GM20000 (cell line): Measurements from ENCODE around the gene TJP2.
"Not testable (repeated sequence)": the region's sequence is repeated elsewhere in the genome, so short reads cannot be mapped to it uniquely, and the experiment has no call there.

ENCODE experiments used
- DNase-seq: peaks from one replicate; pipeline ENCODE4 v3.0.0; 2012; ENCODE audit warnings: low spot score
- CTCF ChIP-seq: IDR thresholded peaks from 2 replicates; pipeline ENCODE4 v1.5.1; 2012; ENCODE audit warnings: mild to moderate bottlenecking, control low read depth; ENCODE audit errors: extremely low read depth, missing control alignments

Gene TJP2

GRCh38 chr9:69149321-69149807 is 24.7 kb upstream of the TJP2 start:
- no peak for TF ChIP-seq CTCF
- no peak for DNase-seq

GRCh38 chr9:69151506-69151905 is 22.6 kb upstream of the TJP2 start:
- DNase-seq: no peak
- TF ChIP-seq CTCF: no peak

GRCh38 chr9:69153707-69154521 is 20.2 kb upstream of the TJP2 start:
- DNase-seq: no peak
- TF ChIP-seq CTCF: no peak

- peak; percentile 65 for DNase-seq
- no peak for TF ChIP-seq CTCF
Observed at GRCh38 chr9:69155341-69156030, 18.6 kb upstream of the TJP2 start.

- TF ChIP-seq CTCF: no peak
- no peak for DNase-seq
Observed at GRCh38 chr9:69157751-69158466, 16.2 kb upstream of the TJP2 start.

GRCh38 chr9:69158471-69158870 is 15.6 kb upstream of the TJP2 start:
- no peak for TF ChIP-seq CTCF
- DNase-seq: no peak

GRCh38 chr9:69164573-69164972 is 9.5 kb upstream of the TJP2 start:
- not testable (repeated sequence) for DNase-seq
